Hematopoietic multipotent progenitor cell (in vitro differentiated cells): ENCODE data around the gene RGMA. TPM values are rescaled to one million over a fixed set of nuclear protein-coding genes. Genes with fewer than 3 reads are reported as not detected.

Source experiments
- DNase-seq, 3 donors: peaks; one replicate each; pipeline ENCODE4 v3.0.0-alpha.2; 2011 to 2015; ENCODE audit warnings: low read depth in 2 of 3, low spot score in 2 of 3
- total RNA-seq: library from RNA; depleted of rRNA; stranded (reverse); fragments of >200 nt; gene quantifications from one replicate; pipeline ENCODE4 v1.2.3, GENCODE V29; 2012

RGMA gene
- total RNA-seq, 1 donor: 1.1 TPM

DNA sequence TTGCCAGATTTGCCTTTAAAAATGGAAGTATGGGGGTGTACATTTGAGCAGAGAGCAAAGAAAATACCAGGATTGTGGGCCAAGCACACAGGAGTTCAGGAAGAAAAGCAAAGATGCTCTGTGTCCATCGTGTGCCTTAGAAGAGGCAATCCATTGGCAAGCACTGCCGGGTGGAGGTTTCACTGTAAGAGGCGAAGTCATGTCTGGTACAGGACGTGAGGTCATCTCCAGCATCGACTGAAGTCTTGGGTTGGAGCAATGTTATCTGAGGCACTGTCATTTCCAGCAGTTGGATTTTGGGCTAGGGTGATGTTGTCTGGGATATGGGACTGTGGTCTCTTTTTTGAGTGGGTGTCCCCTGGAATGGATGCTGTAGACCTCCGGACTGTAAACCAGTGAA is 4.8 kb upstream of the RGMA start:
- no peak for DNase-seq

DNA sequence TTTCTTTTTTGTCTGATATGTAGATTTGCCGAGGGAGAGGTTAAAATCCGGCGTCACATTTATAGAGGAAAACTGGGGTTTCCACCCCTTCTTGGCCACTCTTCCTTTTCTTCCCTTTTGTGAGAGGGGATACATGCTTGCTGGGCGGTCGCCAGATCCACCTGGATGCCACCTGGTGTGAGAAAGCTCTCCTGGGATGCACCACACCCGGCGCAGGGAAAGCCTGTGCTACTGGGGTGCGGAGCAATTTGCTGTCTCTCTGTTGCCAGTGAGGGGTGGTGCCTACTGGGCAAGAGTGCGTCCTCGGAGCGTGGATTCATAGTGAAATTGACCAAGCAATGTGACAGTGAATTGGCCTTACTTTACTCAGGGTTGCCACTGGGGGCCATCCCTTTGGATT is 2.5 kb upstream of the RGMA start:
- no peak for DNase-seq

- no peak for DNase-seq
Observed at GRCh38 chr15:93089727-93090305, 805 bp upstream of the RGMA start.

DNA sequence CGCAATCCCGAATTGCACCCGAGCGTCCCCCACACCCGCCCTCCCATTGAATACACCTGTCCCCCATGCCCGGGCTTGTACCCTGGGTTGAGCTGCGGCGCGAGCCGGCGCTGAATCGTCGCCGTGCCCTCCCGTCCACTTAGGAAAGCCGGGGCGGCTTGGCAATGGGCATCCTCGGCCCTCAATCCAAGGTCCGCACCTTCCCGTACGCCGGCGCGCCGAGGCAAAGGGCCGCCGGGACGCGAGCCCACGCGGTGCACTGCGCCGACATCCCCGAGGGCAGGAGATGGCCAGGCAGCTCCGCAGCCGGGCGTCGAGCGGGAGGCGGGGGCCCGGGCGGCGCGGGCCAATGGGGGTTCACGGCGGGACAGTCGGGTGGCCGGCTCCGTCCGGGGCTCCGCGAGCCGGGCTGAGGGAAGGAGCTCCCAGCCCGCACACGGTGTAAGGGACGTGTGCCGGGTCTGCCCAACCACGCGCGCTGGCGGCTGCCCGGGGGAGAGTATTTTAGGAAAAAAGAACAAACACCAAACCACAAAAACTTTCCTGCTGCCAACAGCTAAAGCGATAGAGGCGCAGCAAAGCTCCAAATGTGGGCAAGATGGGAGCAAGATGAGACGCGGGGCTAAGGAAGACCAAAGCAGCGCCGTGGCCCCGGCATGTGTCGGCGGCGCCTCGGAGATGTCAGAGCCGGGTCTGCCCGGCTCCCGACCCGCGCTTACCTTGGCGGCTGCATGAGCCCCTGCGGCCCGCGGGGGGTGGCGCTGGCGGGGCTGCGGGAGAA is 621 bp downstream of the RGMA start:
- DNase-seq: peak; percentile 6 to 31 (median 23)

DNA sequence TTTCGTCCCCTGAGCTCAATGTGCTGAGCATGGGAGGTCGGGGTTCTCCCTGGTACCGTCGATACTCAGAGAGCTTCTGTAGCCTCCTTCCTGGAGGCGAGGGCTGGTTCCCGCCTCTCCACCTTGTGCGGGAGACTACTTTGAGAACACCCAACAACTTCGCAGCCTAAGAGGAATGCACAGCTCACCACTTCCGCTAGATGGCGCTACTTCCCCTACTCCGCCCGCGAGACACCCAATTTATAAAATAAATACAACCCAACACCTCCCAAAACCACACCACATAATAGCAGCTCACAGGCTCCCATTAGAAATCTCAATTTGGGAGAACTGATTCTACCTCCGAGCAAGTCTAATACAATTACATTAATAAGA is 1.2 kb downstream of the RGMA start:
- peak; percentile 50 to 88 (median 70) for DNase-seq

DNA sequence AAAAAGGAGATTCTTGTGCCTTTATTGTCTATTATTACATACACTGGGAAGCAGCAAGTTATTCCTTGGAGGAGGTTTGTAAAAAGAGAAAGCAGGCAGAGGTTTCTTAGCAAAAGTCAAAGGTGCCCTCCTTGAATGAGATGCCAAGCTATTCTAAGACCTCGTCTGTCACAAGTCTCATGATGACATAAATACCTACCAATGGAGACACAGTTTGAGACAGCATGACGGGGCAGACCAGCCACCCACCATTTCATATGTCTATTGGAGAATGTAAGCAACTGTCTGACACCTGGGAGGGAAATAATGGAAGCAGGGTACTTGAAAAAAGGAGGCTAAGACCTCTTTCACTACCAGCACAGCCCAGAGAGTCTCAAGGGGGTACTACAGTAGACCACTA is 2.2 kb downstream of the RGMA start:
- DNase-seq: no peak

DNA sequence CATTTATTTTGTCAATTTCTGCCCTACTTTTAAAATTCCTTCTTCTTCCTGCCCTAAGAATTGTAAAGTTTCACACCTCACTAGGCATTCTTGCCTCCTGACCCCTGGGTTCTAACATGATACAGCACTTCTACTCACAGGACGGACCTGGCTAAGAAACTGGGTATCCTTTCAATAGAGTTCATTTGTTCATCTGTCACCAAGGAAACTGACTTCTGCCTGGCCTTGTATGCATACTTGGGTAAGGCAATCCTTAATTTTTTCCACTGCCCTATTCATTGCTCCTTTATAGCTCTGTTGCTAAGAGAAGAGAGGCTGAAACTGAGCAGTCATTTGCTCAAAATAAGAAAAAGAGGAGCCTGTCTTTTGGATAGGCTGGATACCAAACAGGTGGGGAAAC is 3.3 kb downstream of the RGMA start:
- DNase-seq: no peak

DNA sequence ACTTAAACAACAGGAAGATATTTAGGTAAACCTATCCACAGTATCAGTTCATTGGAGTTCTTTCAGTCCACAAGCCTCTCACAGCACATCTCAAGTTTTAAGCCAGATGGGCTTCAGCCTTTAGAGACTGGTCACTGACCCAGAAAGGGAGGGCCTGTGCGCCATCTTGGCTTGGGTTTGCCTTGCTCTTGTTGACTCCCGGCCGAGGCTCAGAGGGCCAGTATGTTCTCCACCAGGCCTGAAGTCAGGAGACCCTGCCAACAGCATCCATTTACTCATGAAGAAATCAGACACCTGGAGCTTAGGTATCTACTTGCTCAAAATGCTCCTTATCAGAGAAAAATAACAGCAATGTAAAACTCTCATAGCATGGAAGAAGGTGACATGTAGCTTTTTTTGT is 6.2 kb downstream of the RGMA start:
- no peak for DNase-seq

DNA sequence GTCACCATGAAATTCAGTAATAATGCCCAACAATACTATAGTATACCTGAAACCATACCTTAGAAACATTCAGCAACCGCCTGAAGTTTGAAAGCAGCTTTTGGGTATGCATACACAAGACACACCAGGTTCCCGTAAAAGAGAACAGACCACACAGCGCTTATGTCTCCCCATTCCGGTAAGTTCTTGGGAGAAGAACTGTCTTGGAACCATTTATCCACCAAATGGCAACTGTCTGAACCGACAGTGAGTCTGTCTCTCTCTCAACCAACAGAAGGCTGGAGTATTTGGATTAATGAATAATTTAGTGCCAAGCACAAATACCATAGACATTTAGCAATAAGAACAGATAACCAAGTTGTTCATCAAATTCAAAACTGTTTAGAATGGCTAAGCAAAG is 7.6 kb downstream of the RGMA start:
- no peak for DNase-seq

- DNase-seq: no peak
Observed at GRCh38 chr15:93080451-93080850, 8.6 kb downstream of the RGMA start.

- no peak for DNase-seq
Observed at GRCh38 chr15:93076875-93077274, 12.1 kb downstream of the RGMA start.

DNA sequence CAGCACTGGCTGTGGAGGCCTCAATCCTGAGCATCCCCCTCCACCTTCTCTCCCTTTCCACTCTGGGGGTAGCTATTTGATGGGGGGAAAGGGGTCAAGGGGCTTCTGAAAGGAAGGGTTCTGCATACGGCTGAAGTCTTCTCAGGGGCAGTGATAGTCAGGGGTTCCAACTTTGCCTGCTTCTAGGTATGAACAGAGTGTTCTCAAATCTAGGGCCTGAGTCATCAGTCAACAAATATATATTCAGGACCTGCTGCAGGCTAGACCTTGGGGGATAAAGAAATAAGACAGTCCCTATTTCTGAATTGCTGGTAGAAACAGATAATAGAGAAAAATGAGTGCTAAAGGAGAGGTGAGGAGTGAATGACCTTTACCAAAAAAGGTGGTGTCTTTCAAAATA is 12.8 kb downstream of the RGMA start:
- DNase-seq: no peak

GRCh38 chr15:93074599-93074998 is 14.4 kb downstream of the RGMA start:
- DNase-seq: no peak

DNA sequence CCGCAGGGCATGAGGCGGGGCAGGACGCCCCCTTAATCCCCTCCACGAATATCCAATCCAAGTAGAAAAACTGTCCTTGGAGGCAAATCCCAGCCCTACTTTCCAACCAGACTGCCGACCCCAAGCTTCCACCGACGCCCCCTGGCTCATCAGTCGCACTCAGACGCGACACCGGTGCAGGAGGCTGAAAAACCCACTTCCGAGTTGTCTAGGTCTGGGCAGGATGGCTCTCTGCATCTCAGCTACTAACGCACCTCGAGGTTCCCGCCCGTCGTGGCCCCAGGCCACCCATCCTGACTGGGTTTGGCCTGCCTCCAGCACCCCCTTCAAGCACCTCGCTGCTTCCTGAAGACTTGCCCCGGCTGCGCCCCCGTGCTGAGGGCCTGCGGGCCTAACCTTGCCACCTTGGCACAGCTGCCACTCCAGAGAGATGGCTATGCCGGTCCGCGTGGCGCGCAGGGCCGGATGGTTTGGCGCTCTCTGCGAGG is 15.5 kb downstream of the RGMA start:
- DNase-seq: peak in 2 of 3 donors; percentile 31 to 57

DNA sequence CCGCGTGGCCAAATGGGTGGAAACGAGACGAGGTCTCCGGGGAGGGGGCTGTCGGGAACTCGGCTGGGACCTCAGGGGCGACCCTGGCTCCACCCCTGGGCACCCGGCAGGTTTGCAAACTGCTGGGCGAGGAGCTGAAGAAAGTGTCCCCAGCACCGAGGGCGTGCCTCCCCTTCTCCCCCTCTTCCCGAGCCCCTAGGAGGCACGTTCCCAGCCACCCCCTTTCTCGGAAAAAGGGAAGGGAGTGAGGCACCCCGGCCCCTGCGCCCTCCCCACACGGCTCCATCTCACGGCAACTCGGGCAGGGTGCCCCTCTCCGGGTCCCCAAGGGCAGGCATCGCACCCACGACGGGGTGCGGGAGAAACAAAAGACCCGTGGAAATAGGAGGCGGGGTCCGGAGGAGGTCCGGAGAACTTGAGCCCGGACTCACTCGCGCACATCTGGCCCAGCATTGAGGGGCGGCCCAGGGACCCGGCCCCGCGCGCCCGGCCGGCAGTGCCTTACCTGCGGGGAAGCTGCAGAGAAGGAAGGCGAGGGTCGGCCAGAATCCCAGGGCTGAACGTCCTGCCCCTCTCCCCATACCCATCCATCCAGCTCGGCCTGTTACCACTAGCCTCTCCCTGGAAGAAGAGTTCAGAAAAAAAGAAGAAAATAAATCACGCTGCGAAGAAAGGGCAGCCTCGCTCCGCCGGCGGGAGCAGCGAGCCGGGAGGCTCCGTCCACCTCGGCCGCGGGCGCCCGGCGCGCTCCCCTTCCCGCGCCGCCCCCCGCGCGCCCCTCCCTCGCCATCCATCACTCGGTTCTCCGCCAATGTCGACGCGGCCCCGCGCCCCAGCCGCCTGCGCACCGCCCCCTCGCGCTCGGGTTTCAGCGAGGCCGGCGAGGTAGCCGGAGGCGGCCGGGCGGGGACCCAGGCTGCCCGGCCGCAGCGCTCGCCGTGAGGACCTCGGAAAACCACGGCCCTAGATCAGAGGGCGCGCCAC is 16.3 kb downstream of the RGMA start:
- DNase-seq: peak in 2 of 3 donors; percentile 28 to 34

- no peak for DNase-seq
Observed at GRCh38 chr15:93072011-93072410, 17.0 kb downstream of the RGMA start.

GRCh38 chr15:93071469-93071936 is 17.5 kb downstream of the RGMA start:
- no peak for DNase-seq

- no peak for DNase-seq
Observed at GRCh38 chr15:93070551-93071296, 18.3 kb downstream of the RGMA start.

DNA sequence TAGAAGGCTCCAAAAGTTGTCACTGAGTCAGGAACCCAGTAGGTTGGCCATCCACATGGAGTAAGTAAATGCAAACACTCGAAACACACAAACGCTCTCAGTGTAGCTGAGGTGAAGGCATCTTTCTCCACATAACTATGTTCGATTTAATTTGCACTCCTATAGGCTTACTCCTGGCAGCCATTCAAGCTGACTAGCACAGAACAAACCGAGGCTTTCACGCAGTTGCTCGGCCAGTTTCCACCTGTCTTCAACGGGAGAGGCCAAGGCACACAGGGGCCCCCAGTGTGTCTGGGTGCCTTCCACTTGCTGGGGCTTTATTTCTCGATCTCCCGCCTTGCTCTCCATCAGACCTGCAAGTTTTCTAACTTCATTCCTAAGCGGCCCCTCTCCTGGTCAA is 18.9 kb downstream of the RGMA start:
- DNase-seq: no peak

GRCh38 chr15:93068581-93069199 is 20.3 kb downstream of the RGMA start:
- no peak for DNase-seq
